KOPT-K1 (cell line): Measurements from ENCODE around the gene ACVR1C.
"Not testable (repeated sequence)": the region's sequence is repeated elsewhere in the genome, so short reads cannot be mapped to it uniquely, and the experiment has no call there.

ENCODE experiments used
- H3K27ac ChIP-seq: fragments of 200-600 bp; sonication (generic); 2 replicates; pipeline ENCODE4 v1.5.1; 2016; ENCODE audit warnings: antibody characterized with exemption, mild to moderate bottlenecking, low read depth, low read length; ENCODE audit not compliant: poor library complexity, severe bottlenecking
- H3K36me3 ChIP-seq: fragments of 200-600 bp; sonication (generic); 2 replicates; pipeline ENCODE4 v1.5.1; 2017; ENCODE audit warnings: antibody characterized with exemption, mild to moderate bottlenecking, low read length, moderate library complexity; ENCODE audit not compliant: insufficient read depth
- H3K9me3 ChIP-seq: fragments of 200-600 bp; sonication (generic); 2 replicates; pipeline ENCODE4 v1.5.1; 2017; ENCODE audit warnings: antibody characterized with exemption, low read length, mild to moderate bottlenecking; ENCODE audit not compliant: insufficient read depth, poor library complexity, severe bottlenecking

ACVR1C gene

DNA sequence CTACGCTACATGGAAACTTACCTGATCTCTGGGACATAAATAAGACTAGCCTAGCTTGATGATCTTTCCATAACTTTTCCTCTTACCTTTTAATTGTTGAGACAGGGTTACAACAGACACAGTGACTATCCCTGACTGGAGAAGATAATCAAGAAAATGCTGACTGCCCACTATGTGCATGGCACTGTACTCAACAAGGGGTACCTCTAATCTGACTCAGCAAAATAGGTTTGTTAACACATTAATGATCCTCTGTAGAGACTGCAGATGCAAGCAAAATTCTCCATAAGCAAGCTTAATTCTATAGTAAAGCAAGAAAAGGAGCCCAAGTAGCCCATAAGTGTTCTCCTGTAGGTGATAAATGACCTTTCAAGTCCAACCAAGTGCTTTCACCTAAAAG is 25.5 kb downstream of the ACVR1C start:
- Histone ChIP-seq H3K9me3 (no peaks in the 10 kb centered on the region), H3K27ac (no peak overlapping the region), H3K36me3 (no peaks in the 10 kb centered on the region)

DNA sequence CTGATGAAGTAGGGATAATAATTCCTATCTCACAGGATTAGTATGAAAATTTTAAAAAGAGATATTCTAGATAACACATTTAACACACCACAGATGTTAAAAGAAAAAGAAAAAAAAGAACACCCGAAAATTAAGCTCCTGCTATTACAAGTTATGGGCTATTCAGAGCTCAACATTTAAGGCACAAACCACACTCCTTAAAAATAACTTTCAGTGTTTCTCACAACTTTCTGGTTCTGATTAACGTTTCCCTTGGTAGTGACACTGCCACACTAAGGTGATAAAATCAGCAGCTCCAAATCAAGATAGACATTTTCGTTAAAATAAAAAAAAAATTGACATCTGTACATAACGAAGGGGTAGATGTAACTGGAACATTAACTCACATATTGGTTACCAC is 26.9 kb downstream of the ACVR1C start:
- Histone ChIP-seq H3K9me3 (no peaks in the 10 kb centered on the region), H3K36me3 (no peaks in the 10 kb centered on the region), H3K27ac (no peak overlapping the region)

DNA sequence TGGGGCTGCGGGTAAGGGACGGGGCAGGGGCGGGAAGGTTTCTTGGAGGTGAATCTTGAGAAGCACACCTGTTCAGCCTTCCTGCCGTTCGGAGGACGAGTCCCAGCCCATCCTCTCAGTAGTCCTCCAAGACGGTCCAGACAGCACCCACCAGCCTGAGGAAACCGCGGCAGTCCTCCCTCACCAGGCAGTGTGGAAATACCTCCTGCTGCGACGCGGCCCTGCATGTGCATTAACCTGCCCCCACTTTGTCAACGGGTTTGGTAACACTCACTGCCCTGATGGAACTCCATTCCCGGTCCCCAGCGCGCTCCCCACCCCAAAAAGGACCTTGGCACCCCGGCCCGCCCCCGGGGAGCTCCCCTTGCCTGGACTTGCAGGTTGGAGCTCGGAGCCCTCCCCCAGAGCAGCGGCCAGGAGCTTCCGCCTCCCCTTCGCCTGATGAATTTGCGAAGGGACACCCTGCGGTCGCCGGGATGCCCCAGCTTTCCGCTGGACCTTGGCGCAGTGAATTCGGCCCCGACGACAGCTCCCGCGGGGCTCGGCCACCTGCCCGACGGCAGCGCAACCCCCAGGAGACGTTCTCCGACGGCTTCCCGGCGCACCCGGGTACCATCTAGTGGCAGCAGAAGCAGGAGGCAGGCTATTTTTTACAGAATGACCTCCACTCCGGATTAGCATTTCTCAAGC is 31.5 kb downstream of the ACVR1C start:
- Histone ChIP-seq H3K36me3 (no peaks in the 10 kb centered on the region), H3K9me3 (no peaks in the 10 kb centered on the region)

DNA sequence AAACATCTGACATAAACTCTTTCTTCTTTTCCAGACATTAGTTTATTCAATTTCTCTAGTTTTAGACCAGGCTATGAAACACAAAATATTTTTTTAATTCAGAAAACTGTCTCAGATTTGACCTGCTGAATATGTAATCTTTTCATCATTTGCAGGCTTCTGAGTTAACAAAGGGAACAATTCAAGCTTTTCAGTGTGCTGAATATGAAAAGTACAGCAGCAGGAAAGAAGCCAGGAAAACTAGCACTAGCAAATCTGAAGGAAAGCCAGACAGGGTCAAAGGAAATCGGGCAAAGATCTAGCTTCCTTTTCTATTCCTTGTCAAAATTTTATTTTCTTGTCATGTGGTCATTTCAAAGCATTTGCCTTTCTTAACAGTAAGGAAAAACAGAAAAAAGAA is 35.3 kb downstream of the ACVR1C start:
- H3K9me3 ChIP-seq, result no peaks in the 10 kb centered on the region
- H3K27ac ChIP-seq, result no peak overlapping the region
- no peaks in the 10 kb centered on the region for H3K36me3 ChIP-seq

More for the DNA sequence above, 31.5 kb downstream of the ACVR1C start:
- no peak overlapping the region for H3K27ac ChIP-seq

DNA sequence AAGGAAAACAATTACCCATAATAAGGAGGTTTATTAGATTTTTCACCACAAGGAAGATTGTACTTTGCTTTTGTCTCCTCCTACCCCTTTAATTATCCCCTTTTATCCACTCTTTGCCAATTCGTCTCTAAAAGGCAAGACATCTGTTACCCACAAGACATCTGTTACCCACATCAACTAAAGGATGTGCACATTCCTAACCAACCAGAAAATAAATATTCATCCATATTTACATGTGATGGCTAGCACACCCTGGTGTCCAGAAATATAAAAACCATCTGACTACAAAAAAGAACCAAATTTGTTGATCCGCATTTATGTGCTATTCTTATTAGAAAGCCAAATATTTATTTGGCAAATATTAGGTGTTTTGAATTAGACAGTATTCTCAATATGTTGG is 35.7 kb downstream of the ACVR1C start:
- Histone ChIP-seq H3K9me3 (no peaks in the 10 kb centered on the region), H3K36me3 (no peaks in the 10 kb centered on the region), H3K27ac (no peak overlapping the region)

DNA sequence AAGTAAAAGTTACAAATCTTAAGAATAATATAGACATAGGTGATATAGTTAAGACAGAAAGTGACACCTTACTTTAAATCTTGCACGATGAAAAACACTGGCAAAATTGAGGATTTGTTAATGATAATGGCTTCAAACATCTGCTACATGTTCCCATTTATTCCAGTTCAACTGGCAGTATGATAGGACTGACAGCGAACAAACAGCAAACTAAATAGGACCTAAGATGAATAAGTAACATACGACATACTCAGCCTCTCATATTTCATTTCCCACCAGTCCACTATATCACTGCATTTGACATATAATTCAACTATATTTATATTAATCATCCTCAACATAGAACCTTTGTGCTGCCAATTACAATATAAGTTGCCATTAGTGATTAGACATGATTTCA is 36.3 kb downstream of the ACVR1C start:
- H3K27ac ChIP-seq, result no peak overlapping the region
- H3K9me3 ChIP-seq, result no peaks in the 10 kb centered on the region
- no peaks in the 10 kb centered on the region for H3K36me3 ChIP-seq

DNA sequence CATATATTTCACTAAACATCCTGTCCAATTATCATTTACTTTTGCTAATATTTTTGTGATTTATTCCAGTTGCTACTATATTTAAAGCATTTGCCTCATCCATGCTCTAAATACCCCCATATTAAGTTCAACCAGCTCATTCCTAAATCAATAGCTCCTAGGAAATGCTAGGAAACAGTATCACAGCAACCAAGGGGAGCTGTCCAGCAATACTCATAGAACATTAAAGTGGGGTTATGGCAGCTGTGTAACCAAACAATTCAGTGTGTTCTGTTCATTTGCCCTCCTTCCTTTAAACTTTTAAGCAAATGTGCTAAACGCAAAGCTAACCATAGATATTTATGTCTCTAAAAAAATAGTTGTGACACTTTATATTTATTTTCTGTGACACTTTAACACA is 41.1 kb downstream of the ACVR1C start:
- Histone ChIP-seq H3K9me3 (no peaks in the 10 kb centered on the region), H3K27ac (no peak overlapping the region), H3K36me3 (no peaks in the 10 kb centered on the region)

DNA sequence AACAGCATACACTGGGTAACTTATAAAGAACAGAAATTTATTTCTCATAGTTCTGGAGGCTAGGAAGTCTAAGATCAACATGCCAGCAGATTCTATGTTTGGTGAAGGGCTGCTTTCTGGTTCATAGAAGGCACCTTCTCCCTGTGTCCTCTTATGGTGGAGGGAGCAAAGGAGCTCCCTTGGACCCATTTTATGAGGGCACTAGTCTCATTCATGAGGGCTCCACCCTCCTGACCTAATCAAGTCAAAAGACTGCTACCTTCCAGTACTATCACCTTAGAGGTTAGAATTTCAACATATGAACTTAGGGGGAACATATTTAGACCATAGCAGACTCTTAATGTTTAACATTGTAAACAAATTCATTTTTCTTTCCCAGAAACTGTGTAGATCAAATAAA is 54.5 kb downstream of the ACVR1C start:
- no peaks in the 10 kb centered on the region for H3K9me3 ChIP-seq
- no peak overlapping the region for H3K27ac ChIP-seq
- no peaks in the 10 kb centered on the region for H3K36me3 ChIP-seq

DNA sequence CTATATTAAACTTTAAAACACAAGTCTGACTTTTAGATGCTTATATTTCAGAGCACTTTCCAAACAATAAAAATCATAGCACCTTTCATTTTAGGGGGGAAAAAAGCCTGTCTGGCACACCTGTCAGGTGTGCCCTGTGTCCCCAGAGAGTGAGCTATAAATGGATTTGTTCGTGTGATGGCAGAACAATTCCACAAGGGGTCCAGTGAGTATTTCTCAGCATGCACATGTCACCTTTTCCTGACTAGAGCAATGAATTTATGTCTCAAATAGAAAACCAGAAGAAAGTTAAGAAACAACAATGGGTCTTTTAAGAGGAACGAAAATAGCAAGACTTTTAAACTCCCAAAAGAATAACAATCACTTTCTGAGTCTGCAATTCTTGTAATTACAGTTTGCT is 55.9 kb downstream of the ACVR1C start:
- no peaks in the 10 kb centered on the region for H3K36me3 ChIP-seq
- H3K9me3 ChIP-seq, result no peaks in the 10 kb centered on the region

DNA sequence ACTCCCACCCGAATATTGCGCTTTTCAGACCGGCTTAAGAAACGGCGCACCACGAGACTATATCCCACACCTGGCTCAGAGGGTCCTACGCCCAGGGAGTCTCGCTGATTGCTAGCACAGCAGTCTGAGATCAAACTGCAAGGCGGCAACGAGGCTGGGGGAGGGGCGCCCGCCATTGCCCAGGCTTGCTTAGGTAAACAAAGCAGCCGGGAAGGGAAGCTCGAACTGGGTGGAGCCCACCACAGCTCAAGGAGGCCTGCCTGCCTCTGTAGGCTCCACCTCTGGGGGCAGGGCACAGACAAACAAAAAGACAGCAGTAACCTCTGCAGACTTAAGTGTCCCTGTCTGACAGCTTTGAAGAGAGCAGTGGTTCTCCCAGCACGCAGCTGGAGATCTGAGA is 62.0 kb downstream of the ACVR1C start:
- H3K36me3 ChIP-seq, H3K9me3 ChIP-seq, H3K27ac ChIP-seq: not testable (repeated sequence)

More for the DNA sequence above, 55.9 kb downstream of the ACVR1C start:
- H3K27ac ChIP-seq, result no peak overlapping the region

DNA sequence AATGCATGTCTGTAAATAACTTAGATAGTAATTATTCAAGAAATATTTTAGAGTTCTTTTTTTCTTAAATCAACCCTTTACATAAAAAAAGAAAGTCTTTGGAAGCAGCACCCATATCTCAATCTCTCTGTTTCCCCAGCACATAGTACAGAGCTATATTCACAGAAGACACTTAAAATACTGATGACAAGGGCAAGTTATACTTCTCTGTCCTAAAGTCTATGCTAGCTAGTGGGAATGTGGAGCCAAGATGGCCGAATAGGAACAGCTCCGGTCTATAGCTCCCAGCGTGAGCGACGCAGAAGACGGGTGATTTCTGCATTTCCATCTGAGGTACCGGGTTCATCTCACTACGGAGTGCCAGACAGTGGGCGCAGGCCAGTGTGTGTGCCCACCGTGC is 62.6 kb downstream of the ACVR1C start:
- H3K36me3 ChIP-seq, H3K27ac ChIP-seq, H3K9me3 ChIP-seq: not testable (repeated sequence)

DNA sequence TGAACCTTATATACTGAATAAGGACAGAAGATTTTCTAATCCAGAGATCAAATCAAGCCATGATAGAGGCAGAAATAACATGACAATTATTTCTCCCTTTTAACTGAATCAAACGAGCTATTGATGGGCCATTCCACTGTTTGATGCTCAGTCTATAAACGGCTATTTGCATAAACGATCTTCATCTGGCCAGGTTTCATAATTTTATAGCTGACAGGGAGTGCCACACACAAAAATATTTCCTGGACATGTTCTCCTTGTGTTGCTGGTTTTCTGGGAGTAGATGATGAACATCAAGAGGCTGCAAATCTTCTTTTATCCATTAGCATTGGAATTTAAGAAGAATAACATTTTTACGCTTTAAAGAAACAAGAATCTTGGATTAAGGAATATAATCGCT is 63.1 kb downstream of the ACVR1C start:
- no peaks in the 10 kb centered on the region for H3K9me3 ChIP-seq

DNA sequence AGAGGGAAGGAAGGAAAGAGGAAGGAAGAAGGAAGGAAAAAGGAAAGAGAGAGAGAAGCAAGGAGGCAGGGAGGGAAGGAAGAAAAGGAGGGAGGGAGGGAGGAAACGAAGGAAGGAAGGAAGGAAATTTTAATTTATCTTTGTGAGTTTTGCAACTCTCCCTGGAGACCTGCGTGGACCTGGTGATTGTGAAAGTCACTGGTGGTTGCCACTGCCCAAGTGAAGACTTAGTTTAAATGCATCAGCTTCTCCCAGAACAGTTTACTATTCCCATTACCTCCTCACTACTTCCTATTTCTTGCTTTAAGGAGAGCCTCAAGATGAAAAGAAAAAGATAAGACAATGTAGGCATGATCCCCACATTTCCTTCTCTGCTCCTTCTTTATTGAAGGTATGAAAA is 68.8 kb downstream of the ACVR1C start:
- Histone ChIP-seq H3K36me3 (no peaks in the 10 kb centered on the region), H3K9me3 (no peaks in the 10 kb centered on the region), H3K27ac (no peak overlapping the region)

More for the DNA sequence above, 63.1 kb downstream of the ACVR1C start:
- no peaks in the 10 kb centered on the region for H3K36me3 ChIP-seq
- H3K27ac ChIP-seq, result no peak overlapping the region

DNA sequence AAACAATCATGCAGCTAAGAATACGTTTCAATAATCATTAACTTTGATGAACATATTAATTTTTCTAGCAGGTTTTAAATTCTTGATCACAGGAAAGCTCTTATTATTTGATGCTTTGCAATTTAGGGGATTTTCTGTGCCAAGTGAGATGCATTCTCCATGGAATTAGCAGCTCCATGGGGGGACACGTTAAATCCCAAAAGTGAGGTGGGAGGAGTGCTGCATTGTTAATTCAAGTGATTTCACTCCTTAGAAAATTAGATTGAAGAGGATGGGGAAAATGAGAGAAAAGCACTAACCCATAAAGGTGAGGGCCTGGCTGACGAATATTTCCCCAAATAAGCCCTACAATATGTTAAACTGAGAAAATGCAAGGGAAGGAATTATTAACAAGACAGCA is 69.2 kb downstream of the ACVR1C start:
- no peak overlapping the region for H3K27ac ChIP-seq
- H3K9me3 ChIP-seq, result no peaks in the 10 kb centered on the region
- H3K36me3 ChIP-seq, result no peaks in the 10 kb centered on the region

DNA sequence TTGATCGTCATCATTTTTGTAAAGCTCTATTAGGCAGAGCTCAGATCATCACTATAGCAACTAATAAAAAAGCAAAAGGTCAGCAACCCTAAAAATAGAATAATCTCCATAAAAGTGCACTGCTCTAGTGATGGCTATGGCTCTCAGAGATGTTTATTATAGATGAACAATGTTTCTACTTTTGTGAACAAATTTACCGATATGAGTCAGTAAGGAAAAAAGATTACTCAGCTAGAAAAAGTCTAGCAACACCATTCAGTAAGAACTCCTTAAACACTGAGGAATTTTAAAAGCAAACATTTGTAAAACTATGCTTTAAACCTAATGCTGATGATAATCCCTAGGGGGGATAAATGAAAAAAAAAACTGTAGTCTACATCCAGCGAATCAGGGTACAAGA is 69.6 kb downstream of the ACVR1C start:
- Histone ChIP-seq H3K27ac (no peak overlapping the region), H3K9me3 (no peaks in the 10 kb centered on the region), H3K36me3 (no peaks in the 10 kb centered on the region)

DNA sequence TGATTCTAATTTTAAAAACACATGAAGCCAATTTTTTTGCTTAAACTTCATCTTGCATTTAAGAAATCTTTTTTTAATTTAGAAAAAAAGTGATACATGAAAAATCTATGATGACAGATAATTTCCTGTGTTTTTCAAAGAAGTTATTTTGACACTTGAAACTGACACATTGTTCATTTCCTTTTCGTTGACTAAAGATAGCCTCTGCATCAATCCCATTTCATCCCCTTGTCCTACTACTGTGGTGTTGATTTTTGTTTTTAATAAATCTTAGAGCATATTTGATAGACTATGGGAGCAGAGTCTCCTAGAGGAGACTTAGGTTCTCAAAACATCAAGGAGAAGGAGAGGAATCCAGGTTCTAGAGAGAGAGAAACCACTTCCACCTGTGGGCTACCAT is 70.9 kb downstream of the ACVR1C start:
- H3K36me3 ChIP-seq, result no peaks in the 10 kb centered on the region
- H3K27ac ChIP-seq, result no peak overlapping the region
- no peaks in the 10 kb centered on the region for H3K9me3 ChIP-seq
